Measurements from ENCODE around the gene ASGR1.
"Not testable (repeated sequence)": the region's sequence is repeated elsewhere in the genome, so short reads cannot be mapped to it uniquely, and the experiment has no call there.

Gene ASGR1

GRCh38 chr17:7133916-7134315, 45.3 kb downstream of the ASGR1 start:
- intact Hi-C loops (cut with DNase I), result no loop called here
- no peak for DNase-seq

- DNase-seq, result peak in 23 of 42 donors; percentile 11 to 60 (median 36)
- intact Hi-C loops (cut with DNase I), result no loop called here
These were observed 45.7 kb downstream of the ASGR1 start for GRCh38 chr17:7133424-7133823.

GRCh38 chr17:7132511-7133094, 46.6 kb downstream of the ASGR1 start:
- peak in 1 of 42 donors; percentile 36 for DNase-seq
- intact Hi-C loops (cut with DNase I), result no loop called here

- intact Hi-C loops (cut with DNase I), result no loop called here
- no peak for DNase-seq
These were observed 47.8 kb downstream of the ASGR1 start for GRCh38 chr17:7131423-7131791.

GRCh38 chr17:7130621-7131422, 48.3 kb downstream of the ASGR1 start:
- DNase-seq, result peak in 2 of 42 donors; percentile 22 to 34
- intact Hi-C loops (cut with DNase I), result no loop called here

GRCh38 chr17:7129311-7129710, 49.9 kb downstream of the ASGR1 start:
- intact Hi-C loops (cut with DNase I), result no loop called here
- no peak for DNase-seq

GRCh38 chr17:7128160-7128559, 51.0 kb downstream of the ASGR1 start:
- no peak for DNase-seq
- intact Hi-C loops (cut with DNase I), result no loop called here

GRCh38 chr17:7127501-7127900, 51.7 kb downstream of the ASGR1 start:
- DNase-seq; intact Hi-C loops (cut with DNase I): not testable (repeated sequence)

GRCh38 chr17:7126386-7126785, 52.8 kb downstream of the ASGR1 start:
- intact Hi-C loops (cut with DNase I); DNase-seq: not testable (repeated sequence)

DNA sequence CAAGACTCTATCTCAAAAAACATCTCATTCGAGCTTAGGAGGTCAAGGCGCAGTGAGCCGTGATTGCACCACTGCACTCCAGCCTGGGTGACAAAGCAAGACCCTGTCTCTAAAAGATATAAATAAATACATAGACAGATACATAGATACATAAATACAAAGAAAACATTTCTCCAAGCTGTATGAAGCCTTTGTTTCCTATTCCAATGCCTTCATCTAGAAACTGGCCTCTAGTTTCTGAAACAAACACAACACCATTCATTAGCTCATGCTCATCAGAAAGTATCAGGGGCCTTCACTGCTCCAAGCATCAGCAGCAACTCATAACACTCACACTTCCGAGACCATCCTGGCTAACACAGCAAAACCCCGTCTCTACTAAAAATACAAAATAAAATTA, 54.2 kb downstream of the ASGR1 start:
- no peak for DNase-seq
- intact Hi-C loops (cut with DNase I), result no loop called here

DNA sequence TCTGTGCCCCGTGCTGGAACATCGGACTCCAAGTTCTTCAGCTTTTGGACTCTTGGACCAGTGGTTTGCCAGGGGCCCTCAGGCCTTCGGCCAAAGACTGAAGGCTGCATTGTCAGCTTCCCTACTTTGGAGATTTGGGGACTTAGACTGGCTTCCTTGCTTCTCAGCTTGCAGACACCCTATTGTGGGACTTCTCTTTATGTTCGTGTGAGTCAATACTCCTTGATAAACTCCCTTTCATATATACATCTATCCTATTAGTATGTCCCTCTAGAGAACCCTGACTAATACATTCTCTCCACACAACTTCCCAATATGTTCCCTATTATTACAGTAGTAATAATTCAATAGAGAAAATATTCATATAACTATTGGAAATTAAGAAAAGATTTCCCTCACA, 55.3 kb downstream of the ASGR1 start:
- intact Hi-C loops (cut with DNase I), result no loop called here
- no peak for DNase-seq

Measured in head of caudate nucleus (tissue), 42 donors.